B cell (primary cell): ENCODE data around the gene CCDC136.

Experiments
- EZH2 ChIP-seq: IDR thresholded peaks from 2 replicates; pipeline ENCODE4 v1.6.1; 2012; ENCODE audit warnings: borderline replicate concordance, low read depth, mild to moderate bottlenecking, moderate library complexity, low read length; ENCODE audit not compliant: insufficient read depth, poor library complexity, severe bottlenecking
- TF ChIP-seq, protein P1 (sequence below): fragments of 200-600 bp; IDR thresholded peaks from one replicate; pipeline ENCODE4 v1.8.0; 2022; ENCODE audit warnings: antibody characterized with exemption, mild to moderate bottlenecking

DNA sequence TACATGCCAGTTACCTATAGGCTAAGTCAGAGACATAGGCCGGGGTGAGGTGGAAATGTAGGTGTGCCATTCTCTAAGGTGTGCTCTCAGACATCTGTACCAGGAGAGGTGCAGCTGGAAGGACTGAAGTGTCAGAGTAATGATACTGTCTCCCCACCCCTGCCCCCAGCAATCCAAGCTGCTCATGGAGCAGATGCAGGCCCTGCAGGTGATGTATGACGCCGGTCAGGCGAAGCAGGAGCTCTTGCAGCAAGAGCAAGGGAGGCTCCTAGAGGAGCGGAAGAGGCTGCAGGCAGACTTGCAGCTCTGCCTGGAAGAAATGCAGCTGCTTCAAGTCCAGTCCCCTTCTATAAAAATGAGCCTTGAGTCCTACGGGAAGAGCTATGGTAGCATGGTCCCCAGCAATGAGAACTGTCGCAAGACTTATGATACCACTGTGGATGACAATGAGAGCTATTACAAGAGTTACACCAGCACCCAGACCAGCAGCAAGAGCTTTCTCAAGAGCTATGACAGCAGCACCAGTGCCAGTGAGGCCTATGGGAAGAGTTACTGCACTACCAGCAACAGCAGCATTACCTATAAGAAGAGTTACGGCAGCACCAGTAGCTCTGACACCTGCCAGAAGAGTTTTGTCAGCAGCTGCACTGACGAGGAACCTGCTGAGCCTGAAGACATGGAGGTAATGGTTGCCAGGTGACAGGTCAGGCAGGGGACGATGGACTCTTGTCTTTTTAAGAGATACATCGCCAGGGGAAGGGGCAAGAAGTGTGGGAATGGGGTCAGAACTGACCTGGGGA is 20.1 kb downstream of the CCDC136 start:
- TF ChIP-seq, protein P1, sequence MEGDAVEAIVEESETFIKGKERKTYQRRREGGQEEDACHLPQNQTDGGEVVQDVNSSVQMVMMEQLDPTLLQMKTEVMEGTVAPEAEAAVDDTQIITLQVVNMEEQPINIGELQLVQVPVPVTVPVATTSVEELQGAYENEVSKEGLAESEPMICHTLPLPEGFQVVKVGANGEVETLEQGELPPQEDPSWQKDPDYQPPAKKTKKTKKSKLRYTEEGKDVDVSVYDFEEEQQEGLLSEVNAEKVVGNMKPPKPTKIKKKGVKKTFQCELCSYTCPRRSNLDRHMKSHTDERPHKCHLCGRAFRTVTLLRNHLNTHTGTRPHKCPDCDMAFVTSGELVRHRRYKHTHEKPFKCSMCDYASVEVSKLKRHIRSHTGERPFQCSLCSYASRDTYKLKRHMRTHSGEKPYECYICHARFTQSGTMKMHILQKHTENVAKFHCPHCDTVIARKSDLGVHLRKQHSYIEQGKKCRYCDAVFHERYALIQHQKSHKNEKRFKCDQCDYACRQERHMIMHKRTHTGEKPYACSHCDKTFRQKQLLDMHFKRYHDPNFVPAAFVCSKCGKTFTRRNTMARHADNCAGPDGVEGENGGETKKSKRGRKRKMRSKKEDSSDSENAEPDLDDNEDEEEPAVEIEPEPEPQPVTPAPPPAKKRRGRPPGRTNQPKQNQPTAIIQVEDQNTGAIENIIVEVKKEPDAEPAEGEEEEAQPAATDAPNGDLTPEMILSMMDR, result no peak
- no peak for TF ChIP-seq EZH2
